AG04449 (cell line): ENCODE data around the gene GALNT14.

ENCODE experiments used
- CTCF ChIA-PET: fragments of 350-600 bp; formaldehyde crosslinking; extraction: SDS; loops from one replicate; lab custom pipeline; 2021; ENCODE audit warnings: antibody characterized with exemption; lab: Yijun Ruan, JAX
- POLR2A ChIA-PET: fragments of 400-600, 350-600 bp; formaldehyde crosslinking; extraction: SDS; loops from one replicate; lab custom pipeline; 2020; ENCODE audit warnings: antibody characterized with exemption, inconsistent platforms; lab: Yijun Ruan, JAX
- DNase-seq: peaks from one replicate; pipeline ENCODE4 v3.0.0-alpha.2; 2010; ENCODE audit warnings: low read depth, low spot score
- H3K4me3 ChIP-seq: 2 replicates; pipeline ENCODE4 v1.5.1; 2011; ENCODE audit warnings: low read depth, mild to moderate bottlenecking, control low read depth, low read length
- CTCF ChIP-seq: IDR thresholded peaks from one replicate; pipeline ENCODE4 v1.5.1; 2011; ENCODE audit warnings: mild to moderate bottlenecking, moderate library complexity, low read length, control low read depth, inconsistent platforms; ENCODE audit not compliant: insufficient read depth; ENCODE audit errors: missing control alignments

The GALNT14 gene

GRCh38 chr2:31150120-31150670 lies 12.0 kb upstream of the GALNT14 start:
- DNase-seq = no peak
- CTCF ChIA-PET = interaction anchor here (1.5 to 2.2 kb wide), 4 partner anchors 12 to 184 kb away, joined by 3 to 10 read pairs (median 10); no protein-coding TSS in a partner anchor
- no peak overlapping the region for H3K4me3 ChIP-seq
- POLR2A ChIA-PET = no interaction called here
- TF ChIP-seq CTCF = no peak

- TF ChIP-seq CTCF = no peak
- DNase-seq = no peak
- CTCF ChIA-PET = no interaction called here
- H3K4me3 ChIP-seq = no peak overlapping the region
- POLR2A ChIA-PET = no interaction called here
Observed at GRCh38 chr2:31148514-31148913, 10.3 kb upstream of the GALNT14 start.

GRCh38 chr2:31147645-31148044 lies 9.4 kb upstream of the GALNT14 start:
- CTCF ChIA-PET = no interaction called here
- POLR2A ChIA-PET = no interaction called here
- H3K4me3 ChIP-seq = no peak overlapping the region
- no peak for TF ChIP-seq CTCF
- DNase-seq = no peak

- CTCF ChIA-PET = interaction anchor here (0.7 kb wide), 1 partner anchor 29 kb away, joined by 3 read pairs; no protein-coding TSS in a partner anchor
- POLR2A ChIA-PET = no interaction called here
- no peak for TF ChIP-seq CTCF
- DNase-seq = no peak
- no peak overlapping the region for H3K4me3 ChIP-seq
Observed at GRCh38 chr2:31142110-31142509, 3.9 kb upstream of the GALNT14 start.

- H3K4me3 ChIP-seq = no peak overlapping the region
- peak; percentile 10 for DNase-seq
- POLR2A ChIA-PET = no interaction called here
- CTCF ChIA-PET = interaction anchor here (0.7 to 1.6 kb wide), 2 partner anchors 12 to 29 kb away, joined by 3 read pairs; no protein-coding TSS in a partner anchor
- no peak for TF ChIP-seq CTCF
Observed at GRCh38 chr2:31141443-31142085, 3.3 kb upstream of the GALNT14 start.

GRCh38 chr2:31140151-31140550 lies 1.9 kb upstream of the GALNT14 start:
- H3K4me3 ChIP-seq = no peak overlapping the region
- POLR2A ChIA-PET = no interaction called here
- CTCF ChIA-PET = interaction anchor here (0.8 to 1.6 kb wide), 6 partner anchors 11 to 975 kb away, joined by 3 to 4 read pairs (median 3); no protein-coding TSS in a partner anchor
- DNase-seq = no peak
- TF ChIP-seq CTCF = no peak
